PC-9 (cell line): Measurements from ENCODE around the gene FBN3. TPM values are rescaled to one million over a fixed set of nuclear protein-coding genes. Genes with fewer than 3 reads are reported as not detected.

Source experiments
- BruUV-seq: library from RNA; stranded (reverse); fragments of 400-500 nt; replicated peaks from 2 replicates; lab custom pipeline; 2021; lab: Mats Ljungman, UMichigan
- CTCF ChIA-PET: fragments of 300-600 bp; sonication (Branson Sonifier 250); formaldehyde crosslinking; loops from one replicate; lab custom pipeline; 2022; ENCODE audit warnings: antibody characterized with exemption; lab: Charles Lee
- POLR2A ChIA-PET: fragments of 300-600 bp; sonication (Branson Sonifier 250); formaldehyde crosslinking; loops from one replicate; lab custom pipeline; 2022; ENCODE audit warnings: antibody characterized with exemption; ENCODE audit not compliant: unreplicated experiment; lab: Charles Lee
- DNase-seq, 2 experiments: peaks; one replicate each; pipeline versions ENCODE4 v3.0.0 to v3.0.0-alpha.2; 2015 to 2022; ENCODE audit warnings: mixed read lengths in 1 of 2
- H2AFZ ChIP-seq: fragments of 200-600 bp; sonication (generic); 2 replicates; pipeline ENCODE4 v1.8.1; 2017; ENCODE audit warnings: antibody characterized with exemption
- H3F3A ChIP-seq: fragments of 200-600 bp; sonication (generic); 2 replicates; pipeline ENCODE4 v1.8.1; 2017; ENCODE audit warnings: antibody characterized with exemption, mild to moderate bottlenecking, low read depth; ENCODE audit not compliant: insufficient read depth
- H3K27ac ChIP-seq: fragments of 200-600 bp; sonication (generic); 2 replicates; pipeline ENCODE4 v1.6.1; 2016; ENCODE audit warnings: mixed run types
- H3K27me3 ChIP-seq: fragments of 200-600 bp; sonication (generic); 2 replicates; pipeline ENCODE4 v1.6.1; 2016; ENCODE audit warnings: low read depth, mixed run types; ENCODE audit not compliant: insufficient read depth
- H3K36me3 ChIP-seq: fragments of 200-600 bp; sonication (generic); 2 replicates; pipeline ENCODE4 v1.6.1; 2016; ENCODE audit warnings: low read depth, mixed run types
- H3K4me1 ChIP-seq: fragments of 200-600 bp; sonication (generic); replicated peaks from 2 replicates; pipeline ENCODE4 v1.6.1; 2016; ENCODE audit warnings: mixed run types; ENCODE audit not compliant: insufficient read depth
- H3K4me2 ChIP-seq: fragments of 200-600 bp; sonication (generic); 2 replicates; pipeline ENCODE4 v1.6.1; 2017; ENCODE audit warnings: mixed run types
- H3K4me3 ChIP-seq: fragments of 200-600 bp; sonication (generic); 2 replicates; pipeline ENCODE4 v1.6.1; 2016; ENCODE audit warnings: mixed run types
- H3K79me2 ChIP-seq: fragments of 200-600 bp; sonication (generic); 2 replicates; pipeline ENCODE4 v1.6.1; 2017; ENCODE audit warnings: low read depth, mixed run types
- H3K9me2 ChIP-seq: fragments of 200-600 bp; sonication (generic); 2 replicates; pipeline ENCODE4 v1.8.1; 2017; ENCODE audit warnings: mild to moderate bottlenecking; ENCODE audit not compliant: insufficient read depth
- H3K9me3 ChIP-seq: fragments of 200-600 bp; sonication (generic); 2 replicates; pipeline ENCODE4 v1.8.1; 2016; ENCODE audit warnings: low read depth; ENCODE audit not compliant: insufficient read depth
- H4K20me1 ChIP-seq: fragments of 200-600 bp; sonication (generic); 2 replicates; pipeline ENCODE4 v1.8.1; 2017; ENCODE audit not compliant: insufficient read depth
- CTCF ChIP-seq: fragments of 200-600 bp; sonication (generic); conservative IDR thresholded peaks from 2 replicates; pipeline ENCODE4 v1.6.1; 2017; ENCODE audit warnings: mixed run types, antibody characterized with exemption, mild to moderate bottlenecking, moderate library complexity
- EZH2 ChIP-seq: fragments of 200-600 bp; sonication (generic); IDR thresholded peaks from 2 replicates; pipeline ENCODE4 v1.8.0; 2017; ENCODE audit warnings: antibody characterized with exemption, low read depth
- intact Hi-C: fragments of 100-400 bp; cut with micrococcal nuclease; formaldehyde crosslinking; loops from one replicate; pipeline ENCODE4 v1.10.0; 2022; ENCODE audit not compliant: unreplicated experiment
- total RNA-seq: library from RNA; stranded (reverse); gene quantifications from 2 replicates; pipeline ENCODE4 v1.2.3, GENCODE V29; 2021

Gene FBN3
- total RNA-seq, 1 experiment from 2014 or later, result not detected

GRCh38 chr19:8080832-8081231 lies 68.6 kb downstream of the FBN3 start:
- Histone ChIP-seq H3K9me3 (no peaks in the 10 kb centered on the region), H3K4me3 (no peak overlapping the region), H3K36me3 (no peaks in the 10 kb centered on the region), H3F3A (no peaks in the 10 kb centered on the region; the same call in 1 of the 2 replicates), H3K4me1 (peaks cover 5% of the 10 kb centered on the region; the same call in 1 of the 2 replicates), H3K4me2 (no peak overlapping the region), H3K79me2 (no peaks in the 10 kb centered on the region), H3K27me3 (peaks cover 5% of the 10 kb centered on the region; the same call in 1 of the 2 replicates), H3K27ac (no peak overlapping the region), H4K20me1 (no peaks in the 10 kb centered on the region), H2AFZ (no peak overlapping the region), H3K9me2 (no peaks in the 10 kb centered on the region)
- intact Hi-C loops, result no loop called here
- ChIA-PET POLR2A (no interaction called here), CTCF (no interaction called here)
- no TSS peak for BruUV-seq
- DNase-seq, result no peak
- no peak for TF ChIP-seq CTCF

- ChIA-PET POLR2A (no interaction called here), CTCF (no interaction called here)
- H3K9me2 ChIP-seq, result no peaks in the 10 kb centered on the region
- intact Hi-C loops, result no loop called here
- H3K4me2 ChIP-seq, result no peak overlapping the region
- no peak for TF ChIP-seq EZH2
- TF ChIP-seq CTCF, result no peak
- H4K20me1 ChIP-seq, result no peaks in the 10 kb centered on the region
- 0 out of 2 replicates have a peak, but pooled peaks cover 5% of the 10 kb centered on the region for H3K4me1 ChIP-seq
- no peaks in the 10 kb centered on the region for H3K36me3 ChIP-seq
- H3K9me3 ChIP-seq, result no peaks in the 10 kb centered on the region
- DNase-seq, result no peak
- H3K27me3 ChIP-seq, result peaks cover 5% of the 10 kb centered on the region; the same call in 1 of the 2 replicates
- no peak overlapping the region for H3K27ac ChIP-seq
- H3F3A ChIP-seq, result no peaks in the 10 kb centered on the region; the same call in 1 of the 2 replicates
- H3K79me2 ChIP-seq, result no peaks in the 10 kb centered on the region
- H2AFZ ChIP-seq, result no peak overlapping the region
- BruUV-seq, result no TSS peak
- no peak overlapping the region for H3K4me3 ChIP-seq
These were observed 69.4 kb downstream of the FBN3 start for GRCh38 chr19:8079988-8080387.

- no peaks in the 10 kb centered on the region for H3K79me2 ChIP-seq
- H3K27ac ChIP-seq, result no peak overlapping the region
- no peak for TF ChIP-seq CTCF
- TF ChIP-seq EZH2, result no peak
- peaks cover 30% of the 10 kb centered on the region; the same call in 1 of the 2 replicates for H3K27me3 ChIP-seq
- H3K9me3 ChIP-seq, result 0 out of 2 replicates have a peak, but pooled peaks cover 1% of the 10 kb centered on the region
- BruUV-seq, result no TSS peak
- no peak overlapping the region for H3K4me3 ChIP-seq
- no peaks in the 10 kb centered on the region for H4K20me1 ChIP-seq
- H3K4me1 ChIP-seq, result no peaks in the 10 kb centered on the region
- no peaks in the 10 kb centered on the region for H3K9me2 ChIP-seq
- H3K4me2 ChIP-seq, result no peak overlapping the region
- H3K36me3 ChIP-seq, result no peaks in the 10 kb centered on the region
- CTCF ChIA-PET, result no interaction called here
- no peak overlapping the region for H2AFZ ChIP-seq
- no peaks in the 10 kb centered on the region for H3F3A ChIP-seq
- intact Hi-C loops, result no loop called here
- POLR2A ChIA-PET, result no interaction called here
- no peak for DNase-seq
These were observed 74.0 kb downstream of the FBN3 start for GRCh38 chr19:8075158-8076074.
